Left forelimb (tissue), 1 donor: Measurements from ENCODE around the gene RAB41.
"Not testable (repeated sequence)": the region's sequence is repeated elsewhere in the genome, so short reads cannot be mapped to it uniquely, and the experiment has no call there.

Experiments
- DNase-seq: peaks from one replicate; pipeline ENCODE4 v3.0.0-alpha.2; 2018; ENCODE audit warnings: low spot score

RAB41 gene

GRCh38 chrX:70281951-70282350 lies at the start of gene RAB41:
TSS of gene RAB41 (plus strand) at chrX:70282172. CDS start at chrX:70282218, 46 bp downstream.
- DNase-seq: no peak

- DNase-seq: no peak
Observed at GRCh38 chrX:70234355-70234754, 47.6 kb upstream of the RAB41 start, which contains the start of gene AWAT1. TSS of gene AWAT1 (plus strand) at chrX:70234655. CDS start at chrX:70234696, 41 bp downstream.

- no peak for DNase-seq
Observed at GRCh38 chrX:70240751-70241150, 41.2 kb upstream of the RAB41 start.

GRCh38 chrX:70241501-70241900 lies 40.5 kb upstream of the RAB41 start:
- no peak for DNase-seq

- DNase-seq: not testable (repeated sequence)
Observed at GRCh38 chrX:70243601-70244000, 38.4 kb upstream of the RAB41 start.

- no peak for DNase-seq
Observed at GRCh38 chrX:70244881-70245280, 37.1 kb upstream of the RAB41 start.

- no peak for DNase-seq
Observed at GRCh38 chrX:70247252-70247651, 34.7 kb upstream of the RAB41 start.

- no peak for DNase-seq
Observed at GRCh38 chrX:70252491-70252890, 29.5 kb upstream of the RAB41 start.

GRCh38 chrX:70253377-70254062 lies 28.5 kb upstream of the RAB41 start:
- DNase-seq: no peak

- no peak for DNase-seq
Observed at GRCh38 chrX:70254063-70254400, 27.9 kb upstream of the RAB41 start.

GRCh38 chrX:70254909-70255308 lies 27.1 kb upstream of the RAB41 start:
- no peak for DNase-seq

GRCh38 chrX:70255452-70255851 lies 26.5 kb upstream of the RAB41 start:
- no peak for DNase-seq

- DNase-seq: no peak
Observed at GRCh38 chrX:70257423-70258288, 24.3 kb upstream of the RAB41 start.

- DNase-seq: no peak
Observed at GRCh38 chrX:70260104-70260503, 21.9 kb upstream of the RAB41 start, which contains the start of gene P2RY4. TSS of gene P2RY4 (minus strand) at chrX:70260204. CDS start at chrX:70259624, 580 bp downstream.

- no peak for DNase-seq
Observed at GRCh38 chrX:70262952-70263567, 18.9 kb upstream of the RAB41 start.

- DNase-seq: no peak
Observed at GRCh38 chrX:70264784-70265183, 17.2 kb upstream of the RAB41 start.

- no peak for DNase-seq
Observed at GRCh38 chrX:70268034-70268433, 13.9 kb upstream of the RAB41 start, which contains the start of gene ARR3. TSS of gene ARR3 (plus strand) at chrX:70268334. CDS start at chrX:70269386, 1,052 bp downstream.

- DNase-seq: not testable (repeated sequence)
Observed at GRCh38 chrX:70274029-70274428, 7.9 kb upstream of the RAB41 start.

- DNase-seq: no peak
Observed at GRCh38 chrX:70279081-70279480, 2.9 kb upstream of the RAB41 start.

GRCh38 chrX:70280573-70280972 lies 1.4 kb upstream of the RAB41 start:
- no peak for DNase-seq

GRCh38 chrX:70289168-70289792 lies 7.3 kb downstream of the RAB41 start:
- no peak for DNase-seq
